Karpas-422 (cell line): ENCODE data around the gene PDE4DIP. TPM values are rescaled to one million over a fixed set of nuclear protein-coding genes. Genes with fewer than 3 reads are reported as not detected.
"Not testable (repeated sequence)": the region's sequence is repeated elsewhere in the genome, so short reads cannot be mapped to it uniquely, and the experiment has no call there.

Experiments used
- DNase-seq: peaks from one replicate; pipeline ENCODE4 v3.0.0-alpha.2; 2015
- H2AFZ ChIP-seq: fragments of 200-600 bp; sonication (generic); 2 replicates; pipeline ENCODE4 v1.6.1; 2014; ENCODE audit warnings: antibody characterized with exemption, low read length, mixed read lengths
- H3K27ac ChIP-seq: fragments of 200-600 bp; sonication (generic); 2 replicates; pipeline ENCODE4 v1.5.1; 2014; ENCODE audit warnings: mild to moderate bottlenecking, low read length, moderate library complexity
- H3K27me3 ChIP-seq: fragments of 200-600 bp; sonication (generic); 2 replicates; pipeline ENCODE4 v1.6.1; 2014; ENCODE audit warnings: low read length, mixed read lengths
- H3K36me3 ChIP-seq: fragments of 200-600 bp; sonication (generic); 2 replicates; pipeline ENCODE4 v1.6.1; 2014; ENCODE audit warnings: low read length, mixed read lengths; ENCODE audit not compliant: insufficient read depth
- H3K4me1 ChIP-seq: fragments of 200-600 bp; sonication (generic); 2 replicates; pipeline ENCODE4 v1.6.1; 2014; ENCODE audit warnings: mild to moderate bottlenecking, low read length, mixed read lengths
- H3K4me2 ChIP-seq: fragments of 200-600 bp; sonication (generic); 2 replicates; pipeline ENCODE4 v1.6.1; 2014; ENCODE audit warnings: low read length, low read depth, mild to moderate bottlenecking; ENCODE audit not compliant: poor library complexity, severe bottlenecking
- H3K4me3 ChIP-seq: fragments of 200-600 bp; sonication (generic); 2 replicates; pipeline ENCODE4 v1.5.1; 2014; ENCODE audit warnings: mild to moderate bottlenecking, antibody characterized with exemption, low read length, mixed read lengths
- H3K79me2 ChIP-seq: fragments of 200-600 bp; sonication (generic); 2 replicates; pipeline ENCODE4 v1.6.1; 2014; ENCODE audit warnings: mild to moderate bottlenecking, low read length, mixed read lengths
- H3K9ac ChIP-seq: fragments of 200-600 bp; sonication (generic); 2 replicates; pipeline ENCODE4 v1.6.0; 2014; ENCODE audit warnings: low read length
- H3K9me2 ChIP-seq: fragments of 200-600 bp; sonication (generic), shearing (Covaris generic); replicated peaks from 2 replicates; pipeline ENCODE4 v1.6.0; 2014; ENCODE audit warnings: mild to moderate bottlenecking, low read length, moderate library complexity; ENCODE audit not compliant: insufficient read depth
- H3K9me3 ChIP-seq: fragments of 300-700, 200-600 bp; sonication (generic); 2 replicates; pipeline ENCODE4 v1.6.1; 2014; ENCODE audit warnings: low read length, mixed read lengths
- H4K20me1 ChIP-seq: fragments of 200-600 bp; sonication (generic); 2 replicates; pipeline ENCODE4 v1.6.1; 2014; ENCODE audit warnings: mild to moderate bottlenecking, antibody characterized with exemption, low read length, low read depth; ENCODE audit not compliant: insufficient read depth
- total RNA-seq: library from RNA; depleted of rRNA; stranded (reverse); fragments of >200 nt; shearing (Covaris generic); gene quantifications from 2 replicates; pipeline ENCODE4 v1.2.3, GENCODE V29; 2014; ENCODE audit warnings: low replicate concordance

Gene PDE4DIP
- total RNA-seq, 1 experiment from 2014 or later = 15.6 TPM

DNA sequence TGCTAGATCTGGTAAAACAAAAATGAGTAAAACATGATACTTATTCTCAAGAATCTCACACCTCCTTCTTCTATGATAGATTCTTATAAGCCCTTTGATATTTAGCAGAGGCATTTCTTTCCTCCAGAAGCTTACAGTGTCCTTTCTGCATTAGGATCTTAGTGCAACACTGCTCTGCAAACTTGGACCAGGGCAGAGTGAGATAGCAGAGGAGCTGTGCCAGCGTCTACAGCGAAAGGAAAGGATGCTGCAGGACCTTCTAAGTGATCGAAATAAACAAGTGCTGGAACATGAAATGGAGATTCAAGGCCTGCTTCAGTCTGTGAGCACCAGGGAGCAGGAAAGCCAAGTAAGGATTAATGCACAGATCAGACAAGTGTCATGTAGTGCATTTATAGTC is 124.5 kb downstream of the PDE4DIP start:
- H3K27ac ChIP-seq, H3K36me3 ChIP-seq, H3K27me3 ChIP-seq, H3K79me2 ChIP-seq, H3K9me2 ChIP-seq, H3K4me3 ChIP-seq, H3K9ac ChIP-seq, DNase-seq, H4K20me1 ChIP-seq, H3K9me3 ChIP-seq, H2AFZ ChIP-seq, H3K4me1 ChIP-seq, H3K4me2 ChIP-seq: not testable (repeated sequence)

DNA sequence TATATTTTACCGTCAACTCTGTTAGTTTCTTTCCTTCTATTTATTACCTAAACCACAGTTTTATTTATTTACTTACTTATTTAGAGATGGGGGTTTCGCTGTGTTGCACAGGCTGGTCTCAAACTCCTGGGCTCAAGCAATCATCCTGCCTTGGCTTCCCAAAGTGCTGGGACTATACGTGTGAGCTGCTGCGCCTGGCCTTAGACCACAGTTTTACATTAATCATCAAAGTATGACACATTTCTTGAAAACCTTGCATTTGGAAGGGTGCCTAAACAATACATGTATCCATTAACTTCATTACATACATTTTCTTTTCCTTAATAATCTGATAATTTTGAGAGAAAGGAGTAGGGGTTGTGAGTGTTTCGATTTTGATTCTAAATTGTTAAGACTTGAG is 124.9 kb downstream of the PDE4DIP start:
- not testable (repeated sequence) for H2AFZ ChIP-seq, H3K4me1 ChIP-seq, H3K27ac ChIP-seq, H3K9me3 ChIP-seq, H3K4me3 ChIP-seq, H3K36me3 ChIP-seq, DNase-seq, H4K20me1 ChIP-seq, H3K9ac ChIP-seq, H3K4me2 ChIP-seq, H3K9me2 ChIP-seq, H3K79me2 ChIP-seq, H3K27me3 ChIP-seq

DNA sequence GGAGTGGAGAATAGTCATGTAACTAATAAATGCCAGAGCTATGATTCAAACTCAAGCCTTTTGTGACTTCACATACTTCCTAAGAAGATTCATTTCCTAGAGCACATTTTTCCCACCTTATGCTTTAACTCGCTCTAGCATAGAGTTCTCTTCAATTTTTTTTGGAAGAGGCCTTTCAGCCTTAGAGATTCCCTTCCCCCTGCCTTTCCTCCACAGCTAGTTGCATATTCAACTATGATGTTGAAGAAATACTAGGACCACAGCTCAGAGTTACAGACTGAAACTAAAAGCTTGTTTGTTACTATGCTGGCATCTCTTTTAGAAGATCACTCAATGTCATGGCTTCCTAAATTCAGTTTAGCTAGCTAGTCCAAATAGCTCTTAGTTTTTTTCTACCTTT is 131.2 kb downstream of the PDE4DIP start:
- H3K79me2 ChIP-seq, H3K27ac ChIP-seq, H3K36me3 ChIP-seq, H3K9ac ChIP-seq, H3K9me3 ChIP-seq, H3K9me2 ChIP-seq, H3K27me3 ChIP-seq, H4K20me1 ChIP-seq, H2AFZ ChIP-seq, DNase-seq, H3K4me2 ChIP-seq, H3K4me1 ChIP-seq, H3K4me3 ChIP-seq: not testable (repeated sequence)

DNA sequence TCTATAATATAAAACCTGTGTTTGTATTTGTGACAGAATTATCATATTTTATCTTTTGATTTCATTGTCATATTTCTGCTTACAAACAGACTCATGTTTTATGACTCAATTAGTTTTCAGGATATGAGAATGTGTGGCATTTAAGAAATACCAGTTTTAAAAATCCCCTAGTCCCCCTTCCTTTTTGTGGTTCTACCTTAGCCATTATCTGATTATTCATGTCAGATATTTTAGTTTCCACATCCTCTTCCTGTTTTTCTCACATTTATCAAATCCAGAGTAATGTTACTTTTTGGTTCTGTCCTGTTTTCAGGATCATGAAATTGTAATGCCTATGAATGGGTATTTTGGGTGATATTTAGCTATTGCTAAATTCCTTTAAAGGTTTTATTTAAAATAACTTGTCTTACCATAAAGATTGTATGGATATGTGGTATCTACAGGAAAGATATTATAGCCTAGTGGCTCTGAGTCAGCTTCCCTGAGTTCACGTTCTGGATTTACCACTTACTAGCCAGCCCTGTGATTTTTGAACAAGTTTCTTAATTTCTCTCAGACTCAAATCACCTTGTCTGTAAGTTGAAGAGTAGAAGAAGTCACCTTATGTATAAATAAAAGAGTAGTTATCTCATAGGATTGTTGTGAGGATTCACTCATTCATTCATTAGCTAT is 131.8 kb downstream of the PDE4DIP start:
- H2AFZ ChIP-seq, H3K36me3 ChIP-seq, H3K9me3 ChIP-seq, H3K9me2 ChIP-seq, H4K20me1 ChIP-seq, H3K4me3 ChIP-seq, DNase-seq, H3K4me1 ChIP-seq, H3K4me2 ChIP-seq, H3K27me3 ChIP-seq, H3K9ac ChIP-seq, H3K79me2 ChIP-seq, H3K27ac ChIP-seq: not testable (repeated sequence)

DNA sequence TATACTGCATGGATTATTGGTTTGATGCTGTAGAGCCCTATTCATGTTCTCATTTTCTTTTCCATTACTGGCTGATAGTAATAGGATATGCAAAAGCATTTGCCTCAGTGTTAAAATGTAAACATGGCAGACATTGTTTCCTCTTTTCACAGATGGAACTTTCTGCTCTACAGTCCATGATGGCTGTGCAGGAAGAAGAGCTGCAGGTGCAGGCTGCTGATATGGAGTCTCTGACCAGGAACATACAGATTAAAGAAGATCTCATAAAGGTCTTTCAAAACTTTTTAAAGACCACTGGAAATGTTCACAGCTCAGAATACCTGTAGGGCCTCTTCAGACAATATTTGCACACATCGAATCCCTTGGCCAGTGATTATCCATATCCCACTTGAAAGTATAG is 133.6 kb downstream of the PDE4DIP start:
- not testable (repeated sequence) for DNase-seq, H3K27me3 ChIP-seq, H3K79me2 ChIP-seq, H3K9me2 ChIP-seq, H4K20me1 ChIP-seq, H3K27ac ChIP-seq, H3K36me3 ChIP-seq, H3K9ac ChIP-seq, H2AFZ ChIP-seq, H3K4me1 ChIP-seq, H3K9me3 ChIP-seq, H3K4me3 ChIP-seq, H3K4me2 ChIP-seq

DNA sequence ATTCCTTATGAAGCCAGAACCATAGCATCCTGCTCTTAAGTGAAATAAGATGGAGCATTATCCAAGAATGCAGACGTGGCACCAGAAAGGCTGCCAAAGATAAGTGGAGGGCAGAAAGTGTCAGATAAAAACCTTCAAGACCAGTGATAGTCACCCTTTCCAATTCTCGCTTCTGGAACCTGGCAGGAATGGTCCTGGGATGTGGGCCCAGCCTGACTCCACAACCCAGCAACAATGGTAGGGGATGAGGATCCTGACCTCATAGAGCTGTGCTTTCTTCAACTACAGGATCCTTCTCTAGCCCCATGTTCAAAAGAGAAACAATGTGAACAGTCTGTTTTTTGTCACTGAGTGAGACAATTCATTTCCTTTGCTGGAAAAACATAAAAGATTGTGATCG is 145.2 kb downstream of the PDE4DIP start:
- not testable (repeated sequence) for H3K9me3 ChIP-seq, H3K9ac ChIP-seq, H3K4me3 ChIP-seq, H2AFZ ChIP-seq, H3K27ac ChIP-seq, H3K79me2 ChIP-seq, H3K4me2 ChIP-seq, H3K9me2 ChIP-seq, H4K20me1 ChIP-seq, DNase-seq, H3K27me3 ChIP-seq, H3K36me3 ChIP-seq, H3K4me1 ChIP-seq

DNA sequence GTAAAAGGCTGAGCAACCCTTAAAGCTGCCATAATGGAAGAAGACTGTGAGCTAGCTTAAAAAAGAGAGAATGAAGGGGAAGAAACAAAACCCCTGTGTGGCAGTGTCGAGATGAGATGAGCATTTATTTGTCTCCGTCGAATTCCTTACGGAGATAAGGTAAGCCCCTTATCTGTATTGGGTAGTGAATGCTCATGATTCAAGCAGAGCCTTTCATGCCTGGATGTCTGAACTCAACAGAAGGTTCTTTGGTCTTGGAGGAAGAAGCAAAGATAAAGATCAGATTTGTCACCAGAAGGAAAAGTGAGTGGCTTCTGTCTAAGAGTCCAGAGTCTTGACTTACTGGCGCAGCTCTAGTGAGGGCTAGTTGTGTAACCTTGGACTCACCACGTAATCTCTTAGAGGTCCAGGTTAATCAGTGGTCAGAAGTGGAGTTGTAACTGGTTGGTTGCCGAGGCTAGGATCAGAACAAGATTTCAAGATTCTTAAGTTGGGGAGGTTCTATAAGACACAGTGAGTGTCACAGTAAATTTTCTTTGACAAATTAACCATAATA is 146.1 kb downstream of the PDE4DIP start:
- not testable (repeated sequence) for H3K27ac ChIP-seq, H3K4me1 ChIP-seq, H2AFZ ChIP-seq, H3K36me3 ChIP-seq, H3K4me3 ChIP-seq, DNase-seq, H3K79me2 ChIP-seq, H3K4me2 ChIP-seq, H3K9ac ChIP-seq, H3K9me2 ChIP-seq, H3K9me3 ChIP-seq, H4K20me1 ChIP-seq, H3K27me3 ChIP-seq

DNA sequence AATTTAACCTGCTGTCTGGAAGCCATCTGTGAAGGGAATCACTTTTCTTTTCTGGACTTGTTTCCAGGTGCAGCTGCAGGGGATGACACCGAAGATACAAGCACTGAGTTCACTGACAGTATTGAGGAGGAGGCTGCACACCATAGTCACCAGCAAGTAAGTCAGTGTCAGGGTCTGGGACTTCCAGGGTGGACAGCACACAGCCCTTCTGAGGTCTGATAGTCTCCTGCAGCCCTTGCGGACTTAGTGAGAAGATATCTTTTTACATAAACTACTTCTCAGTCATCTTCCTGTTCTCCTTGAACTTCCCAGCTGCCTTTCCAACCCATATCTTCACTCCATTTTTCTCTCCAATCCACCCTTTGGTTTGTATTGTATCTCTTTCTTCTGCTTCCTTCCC is 147.6 kb downstream of the PDE4DIP start:
- not testable (repeated sequence) for H3K27ac ChIP-seq, H3K9me3 ChIP-seq, H3K36me3 ChIP-seq, H3K4me3 ChIP-seq, H3K9ac ChIP-seq, H3K9me2 ChIP-seq, H4K20me1 ChIP-seq, DNase-seq, H2AFZ ChIP-seq, H3K27me3 ChIP-seq, H3K4me1 ChIP-seq, H3K79me2 ChIP-seq, H3K4me2 ChIP-seq

DNA sequence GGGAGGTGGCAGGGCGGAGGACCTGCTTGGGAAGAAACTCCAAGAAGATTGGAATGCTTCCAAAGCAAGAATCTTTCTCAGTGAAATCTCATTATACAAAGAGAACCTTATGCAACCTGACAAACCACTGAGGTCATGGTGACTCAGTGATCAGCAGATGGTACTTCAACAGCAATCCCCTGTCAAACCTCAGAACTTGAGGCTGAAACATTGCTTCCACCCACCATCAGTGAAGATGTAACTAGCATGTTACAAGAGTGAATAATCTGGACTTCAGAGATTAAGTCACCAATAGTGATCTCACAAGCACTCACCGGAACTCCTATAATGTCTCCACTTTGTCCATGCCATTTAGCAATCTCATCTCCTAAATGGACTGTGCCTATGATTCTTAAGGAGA is 148.1 kb downstream of the PDE4DIP start:
- H3K36me3 ChIP-seq, H3K4me2 ChIP-seq, H2AFZ ChIP-seq, H3K4me3 ChIP-seq, DNase-seq, H3K27ac ChIP-seq, H3K79me2 ChIP-seq, H4K20me1 ChIP-seq, H3K9me3 ChIP-seq, H3K9ac ChIP-seq, H3K9me2 ChIP-seq, H3K4me1 ChIP-seq, H3K27me3 ChIP-seq: not testable (repeated sequence)
